OCI-LY1 (cell line): ENCODE measurements around the gene KRT8.

Experiments
- H2AFZ ChIP-seq: fragments of 200-600 bp; sonication (generic), shearing (Covaris generic); 2 replicates; pipeline ENCODE4 v1.6.0; 2014; ENCODE audit warnings: antibody characterized with exemption, mild to moderate bottlenecking, low read length
- H3F3A ChIP-seq: fragments of 200-600 bp; sonication (generic), shearing (Covaris generic); 2 replicates; pipeline ENCODE4 v1.6.0; 2014; ENCODE audit warnings: mild to moderate bottlenecking, antibody characterized with exemption, low read length, moderate library complexity; ENCODE audit not compliant: insufficient read depth
- H3K27ac ChIP-seq: fragments of 200-600 bp; sonication (generic); 2 replicates; pipeline ENCODE4 v1.5.1; 2014; ENCODE audit warnings: low read length, mixed run types, mild to moderate bottlenecking, low read depth; ENCODE audit not compliant: poor library complexity, severe bottlenecking
- H3K27me3 ChIP-seq: fragments of 200-600 bp; sonication (generic); 2 replicates; pipeline ENCODE4 v1.6.0; 2014; ENCODE audit warnings: antibody characterized with exemption, mild to moderate bottlenecking, low read length, moderate library complexity; ENCODE audit not compliant: insufficient read depth
- H3K36me3 ChIP-seq: fragments of 200-600 bp; sonication (generic); 2 replicates; pipeline ENCODE4 v1.6.1; 2014; ENCODE audit warnings: mild to moderate bottlenecking, antibody characterized with exemption, low read length, moderate library complexity, mixed read lengths; ENCODE audit not compliant: insufficient read depth
- H3K4me1 ChIP-seq: fragments of 200-600 bp; sonication (generic); 2 replicates; pipeline ENCODE4 v1.5.1; 2014; ENCODE audit warnings: mild to moderate bottlenecking, low read length, moderate library complexity; ENCODE audit not compliant: insufficient read depth, severe bottlenecking
- H3K4me2 ChIP-seq: fragments of 200-600 bp; sonication (generic), shearing (Covaris generic); 2 replicates; pipeline ENCODE4 v1.6.1; 2014; ENCODE audit warnings: low read length
- H3K4me3 ChIP-seq: fragments of 200-600 bp; sonication (generic); 2 replicates; pipeline ENCODE4 v1.5.1; 2014; ENCODE audit warnings: low read length, low read depth, mild to moderate bottlenecking, mixed read lengths; ENCODE audit not compliant: poor library complexity, severe bottlenecking
- H3K79me2 ChIP-seq: fragments of 200-600 bp; shearing (Covaris generic); 2 replicates; pipeline ENCODE4 v1.6.1; 2016; ENCODE audit warnings: mixed run types, low read length, mixed read lengths; ENCODE audit not compliant: insufficient read depth
- H3K9ac ChIP-seq: fragments of 200-600 bp; sonication (generic), shearing (Covaris generic); 2 replicates; pipeline ENCODE4 v1.6.1; 2014; ENCODE audit warnings: mild to moderate bottlenecking, low read length, mixed read lengths
- H3K9me2 ChIP-seq: fragments of 200-600 bp; sonication (generic), shearing (Covaris generic); 2 replicates; pipeline ENCODE4 v1.6.1; 2014; ENCODE audit warnings: low read depth, mild to moderate bottlenecking, low read length, mixed read lengths
- H3K9me3 ChIP-seq: fragments of 200-600 bp; shearing (Covaris generic); 2 replicates; pipeline ENCODE4 v1.6.1; 2014; ENCODE audit warnings: low read length, mixed read lengths
- H4K20me1 ChIP-seq: fragments of 200-600 bp; sonication (generic), shearing (Covaris generic); 2 replicates; pipeline ENCODE4 v1.6.0; 2016; ENCODE audit warnings: mild to moderate bottlenecking, low read length; ENCODE audit not compliant: insufficient read depth
- EZH2 ChIP-seq: fragments of 200-600 bp; sonication (generic), shearing (Covaris generic); IDR thresholded peaks from 2 replicates; pipeline ENCODE4 v1.8.0; 2017; ENCODE audit warnings: borderline replicate concordance, mixed run types, mild to moderate bottlenecking, antibody characterized with exemption, low read length, moderate library complexity, mixed read lengths
- TF ChIP-seq, protein P1 (sequence below): fragments of 200-600 bp; sonication (generic), shearing (Covaris generic); IDR thresholded peaks from 2 replicates; pipeline ENCODE4 v1.5.1; 2017; ENCODE audit warnings: mild to moderate bottlenecking, antibody characterized with exemption, low read length, moderate library complexity, mixed read lengths

The KRT8 gene

DNA sequence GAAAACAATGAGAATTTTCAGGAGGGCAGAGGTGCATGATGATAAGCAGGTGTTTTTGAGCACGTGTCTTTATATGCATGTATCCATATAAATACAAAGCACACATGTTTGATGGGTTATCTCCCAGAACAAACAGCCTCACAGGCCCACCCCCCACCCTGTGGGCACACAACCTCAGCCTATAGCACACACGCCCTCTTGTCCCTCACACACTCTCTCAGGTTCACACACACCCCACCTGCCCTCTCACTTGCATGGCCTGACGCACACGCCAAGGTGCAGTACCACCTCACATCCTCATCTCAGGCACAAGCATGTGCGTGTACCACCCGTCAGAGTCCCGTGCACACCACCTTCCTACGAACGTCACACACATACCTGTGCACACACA is 8.6 kb upstream of the KRT8 start:
- Histone ChIP-seq H3K9ac (no peak overlapping the region), H3K27me3 (no peaks in the 10 kb centered on the region; the same call in 1 of the 2 replicates), H3K4me1 (no peaks in the 10 kb centered on the region), H3K27ac (no peak overlapping the region), H3K4me2 (no peak overlapping the region), H3K4me3 (no peak overlapping the region), H2AFZ (no peak overlapping the region), H4K20me1 (no peaks in the 10 kb centered on the region), H3K36me3 (no peaks in the 10 kb centered on the region), H3K9me3 (no peaks in the 10 kb centered on the region), H3K9me2 (no peaks in the 10 kb centered on the region), H3F3A (no peaks in the 10 kb centered on the region), H3K79me2 (no peaks in the 10 kb centered on the region)
- TF ChIP-seq, protein P1, sequence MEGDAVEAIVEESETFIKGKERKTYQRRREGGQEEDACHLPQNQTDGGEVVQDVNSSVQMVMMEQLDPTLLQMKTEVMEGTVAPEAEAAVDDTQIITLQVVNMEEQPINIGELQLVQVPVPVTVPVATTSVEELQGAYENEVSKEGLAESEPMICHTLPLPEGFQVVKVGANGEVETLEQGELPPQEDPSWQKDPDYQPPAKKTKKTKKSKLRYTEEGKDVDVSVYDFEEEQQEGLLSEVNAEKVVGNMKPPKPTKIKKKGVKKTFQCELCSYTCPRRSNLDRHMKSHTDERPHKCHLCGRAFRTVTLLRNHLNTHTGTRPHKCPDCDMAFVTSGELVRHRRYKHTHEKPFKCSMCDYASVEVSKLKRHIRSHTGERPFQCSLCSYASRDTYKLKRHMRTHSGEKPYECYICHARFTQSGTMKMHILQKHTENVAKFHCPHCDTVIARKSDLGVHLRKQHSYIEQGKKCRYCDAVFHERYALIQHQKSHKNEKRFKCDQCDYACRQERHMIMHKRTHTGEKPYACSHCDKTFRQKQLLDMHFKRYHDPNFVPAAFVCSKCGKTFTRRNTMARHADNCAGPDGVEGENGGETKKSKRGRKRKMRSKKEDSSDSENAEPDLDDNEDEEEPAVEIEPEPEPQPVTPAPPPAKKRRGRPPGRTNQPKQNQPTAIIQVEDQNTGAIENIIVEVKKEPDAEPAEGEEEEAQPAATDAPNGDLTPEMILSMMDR = no peak
- no peak for TF ChIP-seq EZH2

- H3K9ac ChIP-seq = no peak overlapping the region
- no peaks in the 10 kb centered on the region for H3K4me1 ChIP-seq
- no peaks in the 10 kb centered on the region for H3K9me3 ChIP-seq
- no peaks in the 10 kb centered on the region for H4K20me1 ChIP-seq
- TF ChIP-seq, protein P1 = no peak
- TF ChIP-seq EZH2 = no peak
- H3K9me2 ChIP-seq = no peaks in the 10 kb centered on the region
- H3K36me3 ChIP-seq = no peaks in the 10 kb centered on the region
- no peak overlapping the region for H3K27ac ChIP-seq
- H2AFZ ChIP-seq = no peak overlapping the region
- no peaks in the 10 kb centered on the region; the same call in 1 of the 2 replicates for H3K27me3 ChIP-seq
- no peaks in the 10 kb centered on the region for H3F3A ChIP-seq
- no peak overlapping the region for H3K4me3 ChIP-seq
- no peaks in the 10 kb centered on the region for H3K79me2 ChIP-seq
- H3K4me2 ChIP-seq = no peak overlapping the region
These were observed 8.0 kb upstream of the KRT8 start for GRCh38 chr12:52912711-52913430.

DNA sequence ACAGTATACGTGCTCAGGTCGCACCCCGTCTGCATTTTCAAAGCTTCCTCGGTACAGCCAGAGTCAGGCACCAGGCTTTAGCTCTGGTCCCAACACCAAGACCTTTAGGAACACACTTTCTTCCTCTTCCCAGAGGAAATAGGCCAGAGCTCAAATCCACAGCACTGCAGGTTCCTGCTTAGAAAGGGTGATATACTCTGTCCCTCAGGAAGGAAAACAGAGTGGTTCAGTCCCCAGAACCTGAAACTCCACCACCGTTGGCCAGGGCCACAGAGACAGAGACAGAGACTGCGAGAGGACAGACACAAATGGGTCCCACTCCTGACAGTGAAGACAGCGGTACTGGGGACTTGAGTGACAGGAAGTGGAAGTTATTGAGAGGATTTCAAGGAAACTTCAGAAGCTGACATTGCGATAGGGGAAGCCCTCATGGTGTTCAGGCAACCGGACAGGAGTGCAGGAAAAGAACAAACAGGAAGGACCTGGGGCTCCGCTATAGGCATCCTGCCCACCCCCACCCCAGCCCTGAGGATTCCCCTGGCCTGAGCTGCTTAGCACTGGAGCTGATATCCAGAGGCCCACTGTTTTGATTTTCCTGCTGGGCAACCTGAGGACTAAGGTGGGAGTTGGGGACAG is 5.5 kb upstream of the KRT8 start:
- no peaks in the 10 kb centered on the region for H3K36me3 ChIP-seq
- TF ChIP-seq EZH2 = no peak
- no peaks in the 10 kb centered on the region for H4K20me1 ChIP-seq
- no peak overlapping the region for H2AFZ ChIP-seq
- H3K4me2 ChIP-seq = no peak overlapping the region
- no peak overlapping the region for H3K27ac ChIP-seq
- no peaks in the 10 kb centered on the region for H3K4me1 ChIP-seq
- no peak overlapping the region for H3K9ac ChIP-seq
- no peaks in the 10 kb centered on the region for H3K27me3 ChIP-seq
- H3K79me2 ChIP-seq = no peaks in the 10 kb centered on the region
- H3F3A ChIP-seq = no peaks in the 10 kb centered on the region
- H3K4me3 ChIP-seq = no peak overlapping the region
- H3K9me2 ChIP-seq = no peaks in the 10 kb centered on the region
- no peaks in the 10 kb centered on the region for H3K9me3 ChIP-seq
